H1 (cell line): ENCODE data around the gene NAT9. TPM values are rescaled to one million over a fixed set of nuclear protein-coding genes. Genes with fewer than 3 reads are reported as not detected.

Experiments
- BCL11A ChIP-seq, 2 experiments: IDR thresholded peaks; one replicate each; pipeline ENCODE4 v1.6.1; 2011; ENCODE audit warnings: low read depth in 2 of 2, low read length in 2 of 2, mild to moderate bottlenecking in 2 of 2
- FOSL1 ChIP-seq: IDR thresholded peaks from 2 replicates; pipeline ENCODE4 v1.6.1; 2011; ENCODE audit warnings: mild to moderate bottlenecking, low read depth, low read length, moderate library complexity; ENCODE audit not compliant: insufficient read depth
- RAD21 ChIP-seq, 2 experiments: IDR thresholded peaks in 1 of 2; conservative IDR thresholded peaks in 1 of 2; 2 replicates each; pipeline ENCODE4 v1.6.1; 2011; ENCODE audit warnings: low read depth in 2 of 2, low read length in 2 of 2, improper control_type of control experiment in 1 of 2, inconsistent platforms in 1 of 2, mild to moderate bottlenecking in 1 of 2, moderate library complexity in 1 of 2
- TAF1 ChIP-seq: IDR thresholded peaks from 2 replicates; pipeline ENCODE4 v1.6.1; 2011; ENCODE audit warnings: mild to moderate bottlenecking, low read depth, low read length
- TAF7 ChIP-seq: optimal IDR thresholded peaks from 2 replicates; pipeline ENCODE3; 2011; ENCODE audit warnings: low read depth, mild to moderate bottlenecking, inconsistent platforms, low read length, moderate library complexity, borderline replicate concordance
- TCF12 ChIP-seq: IDR thresholded peaks from 2 replicates; pipeline ENCODE4 v1.6.1; 2011; ENCODE audit warnings: low read depth, mild to moderate bottlenecking, low read length
- YY1 ChIP-seq: IDR thresholded peaks from 2 replicates; pipeline ENCODE4 v1.6.1; 2011; ENCODE audit warnings: low read depth, mild to moderate bottlenecking, low read length
- polyA plus RNA-seq, 7 experiments: library from polyadenylated mRNA; depleted of rRNA in 3 of 7; stranded (reverse) in 5 of 7; unstranded in 2 of 7; fragments of >200 nt in 5 of 7; fragments of 200-250 nt in 2 of 7; gene quantifications; 1 replicate in 5 of 7; 2 replicates in 1 of 7; 4 replicates in 1 of 7; pipeline versions ENCODE4 v1.2.1 to v1.2.3, GENCODE V29; 2011 to 2013; ENCODE audit warnings: missing spikeins in 2 of 7, mixed read lengths in 2 of 7
- total RNA-seq: library from RNA; stranded (reverse); fragmentation: NEBNext Ultra II Directional; extraction: Animal tissue kit (Norgen Biotek cat#: 25700); gene quantifications from 2 replicates; pipeline ENCODE4 v1.2.1, GENCODE V29; 2021
- TF ChIP-seq, protein P1 (sequence below): IDR thresholded peaks from 2 replicates; pipeline ENCODE4 v1.6.1; 2011; ENCODE audit warnings: low read length, improper control_type of control experiment

Gene NAT9
- total and polyA plus RNA-seq, 2 of the 8 experiments (the other 6 are each of a cell fraction or from before 2014, with no cell fraction given) = 32.3 to 42.7 TPM

DNA sequence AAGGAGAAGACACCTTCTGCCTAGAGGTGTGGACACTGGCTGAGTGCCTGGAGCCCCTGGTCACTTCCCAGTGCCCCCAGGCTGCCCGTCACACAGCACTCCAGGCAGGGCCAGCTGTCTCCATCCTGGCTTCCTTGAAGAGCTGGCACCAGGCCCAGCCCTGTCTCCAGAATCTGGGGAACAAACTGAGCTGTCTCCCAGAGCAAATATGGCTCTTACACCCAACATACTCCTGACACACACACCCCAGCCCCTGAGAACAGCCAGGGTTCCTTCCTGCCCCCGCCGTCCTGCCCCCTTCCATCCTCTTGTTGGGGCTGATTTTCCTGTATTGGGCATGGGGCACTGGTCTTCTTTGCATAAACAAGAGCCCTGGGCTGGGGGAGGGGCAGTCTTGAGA lies 18.6 kb downstream of the NAT9 start (continued):
- TF ChIP-seq TAF1 = no peak
- TF ChIP-seq FOSL1 = no peak
- TF ChIP-seq, protein P1, sequence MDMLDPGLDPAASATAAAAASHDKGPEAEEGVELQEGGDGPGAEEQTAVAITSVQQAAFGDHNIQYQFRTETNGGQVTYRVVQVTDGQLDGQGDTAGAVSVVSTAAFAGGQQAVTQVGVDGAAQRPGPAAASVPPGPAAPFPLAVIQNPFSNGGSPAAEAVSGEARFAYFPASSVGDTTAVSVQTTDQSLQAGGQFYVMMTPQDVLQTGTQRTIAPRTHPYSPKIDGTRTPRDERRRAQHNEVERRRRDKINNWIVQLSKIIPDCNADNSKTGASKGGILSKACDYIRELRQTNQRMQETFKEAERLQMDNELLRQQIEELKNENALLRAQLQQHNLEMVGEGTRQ = no peak
- no peak for TF ChIP-seq YY1
- no peak for TF ChIP-seq TAF7
- no peak for TF ChIP-seq TCF12
- no peak for TF ChIP-seq BCL11A (IDR thresholded peaks at IDR 0.05; ENCODE audit: low read depth in 2 of 2, low read length in 2 of 2)
- TF ChIP-seq RAD21 (IDR thresholded peaks at IDR 0.05 in 1 of 2, conservative IDR thresholded peaks at IDR 0.05 in 1 of 2; ENCODE audit: low read depth in 2 of 2, low read length in 2 of 2) = no peak
